ENCODE measurements around the gene KLHDC2. TPM values are rescaled to one million over a fixed set of nuclear protein-coding genes. Genes with fewer than 3 reads are reported as not detected.

KLHDC2 gene
- total RNA-seq, 1 donor from 2014 or later = 80.0 TPM

DNA sequence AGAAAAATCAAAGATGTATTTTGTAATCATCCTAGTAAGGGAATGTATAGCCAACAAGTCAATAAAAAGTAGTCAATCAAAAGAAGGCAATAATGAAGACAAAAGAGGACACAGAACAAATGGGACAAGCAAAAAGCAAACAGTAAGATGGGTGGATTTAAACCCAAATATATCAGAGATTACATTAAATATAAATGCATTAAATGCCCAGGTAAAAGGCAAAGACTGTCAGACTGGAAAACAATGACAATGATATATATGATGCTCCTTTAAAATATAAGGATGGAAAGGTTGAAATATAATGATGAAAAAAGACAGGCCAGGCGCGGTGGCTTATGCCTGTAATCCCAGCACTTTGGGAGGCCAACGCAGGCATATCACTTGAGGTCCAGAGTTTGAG, 48.9 kb downstream of the KLHDC2 start:
- TF ChIP-seq, protein P1, sequence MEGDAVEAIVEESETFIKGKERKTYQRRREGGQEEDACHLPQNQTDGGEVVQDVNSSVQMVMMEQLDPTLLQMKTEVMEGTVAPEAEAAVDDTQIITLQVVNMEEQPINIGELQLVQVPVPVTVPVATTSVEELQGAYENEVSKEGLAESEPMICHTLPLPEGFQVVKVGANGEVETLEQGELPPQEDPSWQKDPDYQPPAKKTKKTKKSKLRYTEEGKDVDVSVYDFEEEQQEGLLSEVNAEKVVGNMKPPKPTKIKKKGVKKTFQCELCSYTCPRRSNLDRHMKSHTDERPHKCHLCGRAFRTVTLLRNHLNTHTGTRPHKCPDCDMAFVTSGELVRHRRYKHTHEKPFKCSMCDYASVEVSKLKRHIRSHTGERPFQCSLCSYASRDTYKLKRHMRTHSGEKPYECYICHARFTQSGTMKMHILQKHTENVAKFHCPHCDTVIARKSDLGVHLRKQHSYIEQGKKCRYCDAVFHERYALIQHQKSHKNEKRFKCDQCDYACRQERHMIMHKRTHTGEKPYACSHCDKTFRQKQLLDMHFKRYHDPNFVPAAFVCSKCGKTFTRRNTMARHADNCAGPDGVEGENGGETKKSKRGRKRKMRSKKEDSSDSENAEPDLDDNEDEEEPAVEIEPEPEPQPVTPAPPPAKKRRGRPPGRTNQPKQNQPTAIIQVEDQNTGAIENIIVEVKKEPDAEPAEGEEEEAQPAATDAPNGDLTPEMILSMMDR (IDR thresholded peaks at IDR 0.05; ENCODE audit: unreplicated experiment) = no peak
- no peak overlapping the region for H3K4me3 Mint-ChIP-seq (ENCODE audit: low read depth)
- DNase-seq (ENCODE audit: low spot score, unreplicated experiment) = no peak
- H3K27me3 Mint-ChIP-seq = no peaks in the 10 kb centered on the region
- H3K36me3 Mint-ChIP-seq (ENCODE audit: insufficient read depth) = peaks cover 63% of the 10 kb centered on the region
- H3K9me3 Mint-ChIP-seq (ENCODE audit: low read depth) = peaks cover 14% of the 10 kb centered on the region
- H3K27ac Mint-ChIP-seq = no peak overlapping the region
- H3K4me1 Mint-ChIP-seq (ENCODE audit: low read depth) = no peaks in the 10 kb centered on the region

DNA sequence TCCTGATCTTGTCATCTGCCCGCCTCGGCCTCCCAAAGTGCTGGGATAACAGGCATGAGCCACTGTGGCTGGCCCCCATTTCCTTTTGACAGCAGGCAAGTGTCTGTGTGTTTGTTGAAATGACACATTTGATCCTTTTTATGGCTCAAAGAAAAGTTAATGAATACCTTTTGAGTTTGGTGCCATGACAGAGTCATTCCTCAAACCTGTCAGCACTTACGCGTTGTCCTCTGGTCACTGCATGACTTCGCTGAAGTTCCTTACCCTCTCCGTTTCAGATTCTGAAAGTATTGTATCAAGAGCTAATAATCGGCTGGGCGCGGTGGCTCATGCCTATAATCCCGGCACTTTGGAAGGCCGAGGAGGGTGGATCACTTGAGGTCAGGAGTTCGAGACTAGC, 52.2 kb downstream of the KLHDC2 start:
- Mint-ChIP-seq H3K36me3 (ENCODE audit: insufficient read depth) (peaks cover 57% of the 10 kb centered on the region), H3K27ac (no peak overlapping the region), H3K27me3 (no peaks in the 10 kb centered on the region), H3K9me3 (ENCODE audit: low read depth) (peaks cover 8% of the 10 kb centered on the region), H3K4me3 (ENCODE audit: low read depth) (no peak overlapping the region), H3K4me1 (ENCODE audit: low read depth) (no peaks in the 10 kb centered on the region)
- TF ChIP-seq, protein P1 (IDR thresholded peaks at IDR 0.05; ENCODE audit: unreplicated experiment) = no peak
- no peak for DNase-seq (ENCODE audit: low spot score, unreplicated experiment)

DNA sequence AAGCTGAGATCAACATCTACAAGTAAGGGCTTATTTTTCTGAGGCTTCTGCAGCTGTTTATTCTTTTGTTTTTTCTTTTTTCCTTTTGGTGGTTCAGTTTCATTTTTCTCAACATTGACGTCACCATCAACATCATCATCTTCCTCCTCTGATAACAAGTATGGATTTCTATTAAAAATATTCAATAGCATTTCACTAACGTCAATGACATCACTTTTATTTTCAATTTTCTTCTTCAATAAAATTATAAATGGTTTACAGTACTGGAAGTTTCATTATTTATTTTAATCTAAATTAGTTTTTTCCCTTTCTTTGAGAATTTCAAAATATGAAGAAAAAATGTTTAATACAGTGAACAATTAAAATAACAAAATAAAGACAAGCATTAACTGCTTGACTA, 60.7 kb downstream of the KLHDC2 start:
- Mint-ChIP-seq H3K4me1 (ENCODE audit: low read depth) (no peaks in the 10 kb centered on the region), H3K36me3 (ENCODE audit: insufficient read depth) (peaks cover 32% of the 10 kb centered on the region), H3K9me3 (ENCODE audit: low read depth) (no peaks in the 10 kb centered on the region), H3K4me3 (ENCODE audit: low read depth) (no peak overlapping the region), H3K27me3 (no peaks in the 10 kb centered on the region), H3K27ac (no peak overlapping the region)
- no peak for DNase-seq (ENCODE audit: low spot score, unreplicated experiment)
- TF ChIP-seq, protein P1 (IDR thresholded peaks at IDR 0.05; ENCODE audit: unreplicated experiment) = no peak

Other genes with a start within 250 kb of the KLHDC2 start
- gene RPS29, start 181.8 kb upstream of the KLHDC2 start, total RNA-seq = 1,117 and 1,256 TPM in 2 replicates
- gene LRR1, start 169.2 kb upstream of the KLHDC2 start, total RNA-seq = 15.6 and 16.4 TPM in 2 replicates
- 149 and 157 TPM in 2 replicates for gene RPL36AL, start 147.5 kb upstream of the KLHDC2 start, total RNA-seq
- 21.4 and 24.7 TPM in 2 replicates for gene MGAT2, start 147.4 kb upstream of the KLHDC2 start, total RNA-seq
- gene DNAAF2, start 132.9 kb upstream of the KLHDC2 start, total RNA-seq = 18.9 and 20.5 TPM in 2 replicates
- 12.9 and 14.9 TPM in 2 replicates for gene POLE2, start 79.9 kb upstream of the KLHDC2 start, total RNA-seq
- 2.4 and 2.8 TPM in 2 replicates for gene KLHDC1, start 75.0 kb upstream of the KLHDC2 start, total RNA-seq
- gene NEMF, start 84.6 kb downstream of the KLHDC2 start, total RNA-seq = 86.1 and 86.8 TPM in 2 replicates
- gene ARF6, start 124.9 kb downstream of the KLHDC2 start, total RNA-seq = 49.8 and 49.9 TPM in 2 replicates

Measured in progenitor cell of endocrine pancreas (in vitro differentiated cells).